Measurements from ENCODE around the gene KIAA1755.
"Not testable (repeated sequence)": the region's sequence is repeated elsewhere in the genome, so short reads cannot be mapped to it uniquely, and the experiment has no call there.

Gene KIAA1755

DNA sequence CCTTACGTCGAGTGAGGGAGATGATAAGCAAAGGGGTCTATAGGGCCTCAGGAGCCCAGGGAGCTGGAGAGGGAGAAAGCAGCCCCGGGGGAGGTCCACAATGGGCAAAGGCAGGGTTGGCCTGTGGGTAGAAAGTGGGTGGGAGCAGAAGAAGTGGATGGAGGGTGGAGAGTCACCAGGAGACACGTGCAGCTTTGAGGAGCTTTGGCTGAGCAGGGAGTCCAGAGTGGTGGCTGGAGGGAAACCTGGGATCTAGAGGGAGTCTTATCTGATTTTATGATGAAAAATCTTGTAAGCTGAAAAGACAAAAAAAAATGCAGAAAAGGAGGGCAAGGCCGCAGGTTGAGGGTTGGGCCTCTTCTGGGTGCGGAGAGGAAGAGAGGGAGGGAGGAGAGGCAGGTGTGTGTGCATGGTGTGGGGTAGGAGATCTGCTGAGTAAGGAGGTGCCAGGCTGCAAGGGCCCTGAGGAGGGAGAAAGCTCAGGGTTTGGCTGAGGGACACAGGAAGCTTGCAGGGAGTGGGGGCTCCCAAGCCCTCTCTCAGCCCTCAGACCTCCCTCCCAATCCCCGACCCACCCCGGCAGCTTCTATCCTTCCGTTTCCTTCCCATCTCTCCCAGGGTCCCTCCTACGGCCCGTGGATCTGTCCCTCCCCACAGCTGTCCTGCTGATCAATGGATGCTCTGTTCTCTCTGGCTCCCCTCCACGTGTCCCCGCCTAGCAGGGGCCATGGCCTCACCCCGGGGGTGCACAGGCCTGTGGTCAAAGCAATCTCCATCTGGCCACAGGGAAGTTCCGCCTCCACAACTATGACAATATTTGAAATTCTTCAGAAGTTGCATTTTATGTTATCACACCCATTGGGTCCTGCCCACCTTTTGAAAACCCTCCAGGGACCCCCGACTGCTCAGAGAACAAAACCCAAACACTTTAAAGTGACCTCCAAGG, 26.3 kb upstream of the KIAA1755 start:
- DNase-seq (ENCODE audit: low read depth) = no peak

DNA sequence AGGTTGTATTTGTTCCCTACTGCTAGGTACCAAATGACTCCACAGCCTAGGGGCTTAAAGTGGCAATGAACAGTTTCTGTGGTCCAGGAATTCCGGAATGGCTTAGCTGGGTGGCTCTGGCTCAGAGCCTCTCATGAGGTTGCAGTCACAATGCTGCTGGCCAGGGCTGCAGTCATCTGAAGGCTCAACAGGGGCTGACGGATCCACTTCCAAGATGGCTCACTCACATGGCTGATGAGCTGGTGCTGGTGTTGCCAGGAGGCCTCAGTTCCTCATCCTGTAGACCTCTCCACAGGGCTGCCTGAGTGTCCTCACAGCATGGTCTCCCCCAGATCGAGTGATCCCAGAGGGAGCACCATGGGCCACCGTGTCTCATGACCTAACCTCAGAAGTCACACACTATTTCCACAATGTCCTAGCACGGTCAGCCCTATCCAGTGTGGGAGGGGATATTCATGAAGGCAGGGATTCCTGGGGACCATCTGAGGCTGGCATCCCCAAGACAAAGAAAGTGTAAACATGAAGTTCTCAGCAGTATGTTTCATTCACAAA, 24.4 kb upstream of the KIAA1755 start:
- no peak for DNase-seq (ENCODE audit: low read depth)

DNA sequence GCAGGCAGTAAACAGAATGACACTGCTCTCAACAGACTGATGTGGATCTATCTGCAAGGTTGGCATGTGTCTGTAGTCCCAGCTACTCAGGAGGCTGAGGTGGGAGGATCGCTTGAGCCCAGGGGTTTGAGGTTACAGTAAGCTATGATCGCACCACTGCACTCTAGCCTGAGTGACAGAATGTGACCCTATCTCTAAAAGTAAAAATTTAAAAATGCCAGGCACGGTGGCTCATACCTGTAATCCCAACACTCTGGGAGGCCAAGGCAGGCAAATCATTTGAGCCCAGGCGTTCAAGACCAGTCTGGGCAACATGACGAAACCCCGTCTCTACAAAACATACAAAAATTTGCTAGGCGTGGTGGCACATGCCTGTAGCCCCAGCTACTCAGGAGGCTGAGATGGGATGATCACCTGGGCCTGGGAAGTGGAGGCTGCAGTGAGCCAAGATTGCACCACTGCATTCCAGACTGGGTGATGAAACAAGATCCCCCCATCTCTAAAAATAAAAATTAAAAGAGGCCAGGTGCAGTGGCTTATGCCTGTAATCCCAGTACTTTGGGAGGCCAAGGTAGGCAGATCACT, 23.6 kb upstream of the KIAA1755 start:
- not testable (repeated sequence) for DNase-seq (ENCODE audit: low read depth)

DNA sequence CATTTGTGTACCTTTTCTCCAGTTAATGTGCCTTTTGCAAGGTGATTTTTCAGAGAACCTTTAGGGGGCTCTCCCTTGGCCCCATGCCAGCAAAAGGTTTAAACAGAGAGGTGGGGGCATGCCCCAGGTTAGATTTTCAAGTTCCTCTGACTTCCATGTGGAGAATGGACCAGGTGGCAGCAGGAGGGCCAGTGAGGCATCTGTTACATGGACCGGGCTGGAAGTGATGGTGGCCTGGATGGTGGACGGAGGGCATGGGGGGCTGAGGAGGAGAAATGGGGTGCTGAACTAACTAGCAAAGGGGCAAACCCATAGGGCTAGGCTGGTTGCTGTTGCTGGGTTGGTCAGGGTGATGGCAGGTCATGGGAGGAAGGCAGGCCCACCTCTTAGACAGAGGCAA, 22.7 kb upstream of the KIAA1755 start:
- DNase-seq (ENCODE audit: low read depth) = no peak

- DNase-seq (ENCODE audit: low read depth) = not testable (repeated sequence)
Measured at GRCh38 chr20:38281176-38281915, 20.8 kb upstream of the KIAA1755 start.

- DNase-seq (ENCODE audit: low read depth) = no peak
Measured at GRCh38 chr20:38278763-38279162, 18.2 kb upstream of the KIAA1755 start.

- no peak for DNase-seq (ENCODE audit: low read depth)
Measured at GRCh38 chr20:38278131-38278530, 17.6 kb upstream of the KIAA1755 start.

DNA sequence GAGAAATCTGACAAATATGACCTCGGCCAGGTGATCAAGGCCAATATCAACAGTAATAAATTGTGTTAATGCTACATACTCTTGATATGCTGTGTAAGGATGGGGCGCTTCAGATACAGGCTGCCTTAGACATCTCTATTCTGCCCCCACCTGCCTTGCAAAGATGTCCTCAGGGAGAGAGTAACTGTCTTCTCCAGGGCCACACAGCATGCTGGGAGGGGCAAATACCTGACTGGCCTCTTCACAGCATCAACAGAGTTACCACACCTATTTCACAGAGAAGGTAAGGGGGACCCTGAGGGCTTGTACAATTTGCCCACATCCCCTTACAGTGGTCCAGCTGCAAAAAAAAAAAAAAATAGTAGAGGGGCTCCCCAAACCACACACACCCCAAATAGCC, 17.2 kb upstream of the KIAA1755 start:
- no peak for DNase-seq (ENCODE audit: low read depth)

DNA sequence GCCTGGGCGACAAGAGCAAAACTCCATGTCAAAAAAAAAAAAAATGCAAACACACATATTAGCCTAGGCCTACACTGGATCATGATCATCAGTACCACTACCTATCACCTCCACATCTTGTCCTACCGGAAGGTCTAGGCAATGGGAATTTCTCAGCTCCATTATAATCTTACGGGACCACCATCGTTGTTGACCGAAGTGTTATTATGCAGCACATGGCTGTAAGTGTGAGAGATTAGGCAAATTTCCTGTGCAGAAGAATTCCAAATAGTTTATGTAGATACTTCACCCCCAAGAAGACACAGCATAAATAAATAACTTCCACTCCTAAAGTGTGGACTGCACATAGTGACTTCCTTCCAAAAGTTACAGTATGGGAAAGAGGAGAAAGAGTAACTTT, 16.8 kb upstream of the KIAA1755 start:
- no peak for DNase-seq (ENCODE audit: low read depth)

DNA sequence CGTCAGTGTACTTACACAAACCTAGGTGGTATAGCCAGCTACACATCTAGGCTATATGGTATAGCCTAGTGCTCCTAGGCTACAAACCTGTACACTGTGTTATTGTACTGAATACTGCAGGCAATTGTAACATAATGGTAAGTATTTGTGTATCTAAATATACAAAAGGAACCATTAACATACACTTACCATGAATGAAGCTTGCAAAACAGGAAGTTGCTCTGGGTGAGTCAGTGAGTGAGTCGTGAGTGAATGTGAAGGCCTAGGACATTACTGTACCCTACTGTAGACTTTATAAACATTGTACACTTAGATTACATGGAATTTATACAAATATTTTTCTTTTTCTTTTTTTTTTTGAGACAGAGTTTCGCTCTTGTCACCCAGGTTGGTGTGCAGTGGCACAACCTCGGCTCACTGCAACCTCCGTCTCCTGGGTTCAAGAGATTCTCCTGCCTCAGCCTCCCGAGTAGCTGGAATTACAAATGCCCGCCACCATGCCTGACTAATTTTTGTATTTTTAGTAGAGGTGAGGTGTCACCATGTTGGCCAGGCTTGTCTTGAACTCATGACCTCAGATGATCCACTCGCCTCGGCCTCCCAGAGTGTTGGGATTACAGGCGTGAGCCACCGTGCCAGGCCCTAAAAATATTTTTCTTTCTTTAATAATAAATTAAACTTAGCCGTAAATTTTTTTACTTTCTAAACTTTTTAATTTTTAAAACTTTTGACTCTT, 15.4 kb upstream of the KIAA1755 start:
- DNase-seq (ENCODE audit: low read depth) = no peak

DNA sequence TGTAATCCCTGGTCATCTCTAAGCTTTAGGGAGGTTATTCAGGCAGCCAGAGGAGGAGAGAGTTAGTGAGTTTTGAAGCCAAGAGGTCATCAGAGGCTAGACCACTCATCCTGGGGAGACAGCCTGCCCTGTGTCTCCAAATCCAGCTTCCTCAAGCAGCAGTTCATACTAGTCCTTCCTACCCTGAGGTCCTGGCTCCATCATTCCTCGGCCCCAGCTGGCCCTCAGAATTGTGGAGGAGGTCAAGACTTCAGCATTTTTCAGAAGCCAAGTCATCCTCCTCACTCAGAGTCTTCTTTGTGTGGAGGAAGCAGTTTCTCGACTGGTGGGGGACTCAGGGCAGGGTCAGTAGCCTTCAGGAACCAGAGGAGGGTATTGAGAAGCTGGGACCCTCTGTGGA, 12.4 kb upstream of the KIAA1755 start:
- DNase-seq (ENCODE audit: low read depth) = no peak

- DNase-seq (ENCODE audit: low read depth) = no peak
Measured at GRCh38 chr20:38272398-38272797, 11.9 kb upstream of the KIAA1755 start.

DNA sequence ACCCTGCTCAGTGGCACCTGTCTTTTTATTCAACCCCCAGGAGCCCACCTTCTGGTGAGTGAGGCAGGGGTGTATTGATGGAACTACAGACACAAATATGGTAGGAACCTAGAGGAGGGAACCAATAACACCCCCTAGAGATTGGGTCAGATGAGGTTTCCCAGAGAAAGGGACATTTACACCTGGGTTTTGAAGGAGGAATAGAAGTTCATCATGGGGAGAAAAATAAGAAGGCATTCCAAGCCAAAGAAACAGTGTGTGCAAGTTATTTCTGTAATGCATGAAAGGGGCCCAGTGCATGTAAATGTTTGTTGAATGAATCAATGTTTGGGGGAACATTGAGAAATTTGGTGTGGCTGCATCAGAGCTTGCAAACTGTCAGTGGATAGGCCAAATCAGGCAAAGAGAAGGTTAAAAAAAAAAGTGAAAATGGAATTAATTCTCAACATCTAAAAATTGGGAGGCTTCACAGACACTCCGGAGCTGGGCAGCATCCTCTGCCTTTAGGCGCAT, 11.1 kb upstream of the KIAA1755 start:
- no peak for DNase-seq (ENCODE audit: low read depth)

GRCh38 chr20:38270869-38271605, 10.5 kb upstream of the KIAA1755 start:
- DNase-seq (ENCODE audit: low read depth) = no peak

- no peak for DNase-seq (ENCODE audit: low read depth)
Measured at GRCh38 chr20:38269715-38270114, 9.2 kb upstream of the KIAA1755 start.

GRCh38 chr20:38269040-38269439, 8.5 kb upstream of the KIAA1755 start:
- DNase-seq (ENCODE audit: low read depth) = no peak

DNA sequence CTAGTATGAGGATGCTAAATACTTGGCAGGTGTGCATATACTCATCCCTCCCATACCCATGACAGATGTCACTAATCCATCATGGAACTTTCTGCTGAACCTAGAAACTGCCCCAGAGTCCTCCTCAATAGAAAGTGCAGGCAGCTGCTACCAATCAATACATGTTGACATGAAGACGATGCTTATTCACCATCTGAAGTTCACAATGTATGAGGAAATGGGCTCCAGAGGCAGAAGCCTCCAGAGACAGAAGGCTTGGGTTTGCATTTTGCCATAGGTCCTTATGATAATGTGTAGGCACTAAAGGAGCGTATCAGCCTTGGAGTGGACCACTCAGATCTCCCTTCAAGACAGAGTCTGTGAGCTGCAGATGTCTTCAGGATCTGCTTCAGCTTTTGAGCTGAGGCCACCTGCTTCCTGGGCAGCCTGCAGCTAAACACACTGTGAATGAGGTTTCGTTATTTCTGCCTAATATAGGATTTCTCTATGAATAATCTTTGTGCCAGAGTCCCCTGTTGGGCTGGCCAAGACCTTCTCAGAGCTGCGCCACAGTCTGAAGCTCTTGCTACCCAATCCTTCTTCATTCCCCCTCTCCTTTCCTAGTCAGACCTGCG, 7.5 kb upstream of the KIAA1755 start:
- DNase-seq (ENCODE audit: low read depth) = no peak

DNA sequence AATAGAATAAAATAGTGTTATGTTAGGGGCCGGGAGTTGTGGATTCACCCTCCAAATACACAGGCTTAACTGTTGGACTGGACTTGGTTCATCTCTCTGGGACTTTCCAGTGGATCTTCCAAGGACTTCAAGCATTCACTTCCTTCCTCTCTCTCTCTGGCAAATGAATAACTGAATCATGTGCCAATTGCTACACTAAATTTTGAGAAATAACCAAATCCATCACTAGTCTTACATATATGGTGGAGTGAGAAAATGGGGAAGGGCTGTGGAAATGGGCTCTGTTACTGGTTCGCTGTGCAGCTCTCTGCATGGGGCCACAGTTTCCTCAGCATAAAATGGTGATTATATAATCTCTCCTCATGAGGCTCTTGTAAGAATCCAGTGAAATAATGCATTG, 6.8 kb upstream of the KIAA1755 start:
- DNase-seq (ENCODE audit: low read depth) = no peak

DNA sequence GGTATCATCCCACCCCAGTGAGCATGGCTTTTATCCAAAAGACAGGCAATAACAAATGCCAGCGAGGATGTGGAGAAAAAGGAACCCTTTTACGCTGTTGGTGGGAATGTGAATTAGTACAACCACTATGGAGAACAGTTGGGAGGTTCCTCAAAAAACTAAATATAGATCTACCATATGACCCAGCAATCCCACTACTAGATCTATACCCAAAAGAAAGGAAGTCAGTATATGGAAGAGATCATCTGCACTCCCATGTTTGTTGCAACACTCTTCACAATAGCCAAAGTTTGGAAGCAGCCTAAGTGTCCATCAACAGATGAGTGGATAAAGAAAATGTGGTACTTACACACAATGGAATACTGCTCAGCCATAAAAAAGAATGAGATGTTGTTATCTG, 5.9 kb upstream of the KIAA1755 start:
- DNase-seq (ENCODE audit: low read depth) = no peak

- DNase-seq (ENCODE audit: low read depth) = no peak
Measured at GRCh38 chr20:38262931-38263330, 2.4 kb upstream of the KIAA1755 start.

DNA sequence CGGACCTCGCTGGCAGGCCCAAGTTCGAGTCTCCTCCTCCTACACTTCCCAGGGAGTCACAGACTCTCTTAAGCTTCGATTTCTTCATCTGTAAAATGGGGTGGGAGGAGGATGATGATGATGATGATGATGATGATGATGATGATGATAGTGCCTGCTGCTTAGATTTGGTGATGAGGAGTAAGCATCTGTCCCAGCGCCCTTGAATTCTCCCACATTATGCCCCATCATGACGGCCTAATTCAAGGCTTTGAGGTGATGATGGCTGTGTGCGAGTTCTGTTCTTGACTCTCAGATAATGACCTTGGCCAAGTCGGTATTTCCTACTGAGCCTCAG, 487 bp upstream of the KIAA1755 start:
- DNase-seq (ENCODE audit: low read depth) = no peak
